HCT116 (cell line): Measurements from ENCODE around the gene CPNE2. TPM values are rescaled to one million over a fixed set of nuclear protein-coding genes. Genes with fewer than 3 reads are reported as not detected.

ENCODE experiments used
- ATAC-seq: fragments of 200-7000 bp; cut with Tn5 transposase; 2 replicates; pipeline ENCODE4 v1.9.1; 2020; ENCODE audit warnings: mild to moderate bottlenecking, moderate library complexity
- BruUV-seq: library from RNA; stranded (reverse); fragments of 400-500 nt; replicated peaks from 2 replicates; lab custom pipeline; 2021; lab: Mats Ljungman, UMichigan
- CTCF ChIA-PET: fragments of 300-600 bp; sonication (Branson Sonifier 250); formaldehyde crosslinking; loops from one replicate; lab custom pipeline; 2021; ENCODE audit warnings: antibody characterized with exemption; lab: Charles Lee
- POLR2A ChIA-PET: fragments of 300-600, 350-600 bp; sonication (Branson Sonifier 250); formaldehyde crosslinking; loops from one replicate; lab custom pipeline; 2021; ENCODE audit warnings: antibody characterized with exemption; lab: Charles Lee
- RAD21 ChIA-PET, 2 experiments: fragments of 300-600 bp; sonication (Branson Sonifier 250); formaldehyde crosslinking; loops; one replicate each; lab custom pipeline; 2023; ENCODE audit warnings: low total read pairs in 2 of 2; ENCODE audit not compliant: uncharacterized antibody in 2 of 2, unreplicated experiment in 2 of 2, low non-redundant PET in 1 of 2; lab: Charles Lee
- DNase-seq: peaks from one replicate; pipeline ENCODE4 v3.0.0-alpha.2; 2010; ENCODE audit warnings: low read depth, low spot score
- H2AFZ ChIP-seq: fragments of 200-600 bp; shearing (Covaris generic), sonication (generic); 2 replicates; pipeline ENCODE4 v1.6.1; 2017; ENCODE audit warnings: low read depth, mixed run types, mixed read lengths, antibody characterized with exemption, low read length; ENCODE audit not compliant: poor library complexity, severe bottlenecking
- H3K27ac ChIP-seq: 2 replicates; pipeline ENCODE4 v1.5.1; 2012; ENCODE audit warnings: low read depth, low read length
- H3K27me3 ChIP-seq: fragments of 200-600 bp; sonication (generic); 2 replicates; pipeline ENCODE4 v1.6.1; 2016; ENCODE audit warnings: mixed run types, low read length, mixed read lengths; ENCODE audit not compliant: insufficient read depth
- H3K36me3 ChIP-seq, 2 experiments: fragments of 200-500 bp in 1 of 2; fragments of 200-600 bp in 1 of 2; sonication (Bioruptor generic) in 1 of 2; sonication (generic) in 1 of 2; 2 replicates each; pipeline versions ENCODE4 v1.5.1 to v1.6.1; 2014 to 2016; ENCODE audit warnings: low read length in 2 of 2, inconsistent platforms in 1 of 2, mixed read lengths in 1 of 2, mixed run types in 1 of 2; ENCODE audit not compliant: insufficient read depth in 2 of 2, control insufficient read depth in 1 of 2
- H3K4me1 ChIP-seq, 2 experiments: fragments of 200-600 bp in 1 of 2; sonication (generic) in 1 of 2; 2 replicates each; pipeline versions ENCODE4 v1.5.1 to v1.6.1; 2012 to 2017; ENCODE audit warnings: low read length in 2 of 2, inconsistent platforms in 1 of 2, mild to moderate bottlenecking in 1 of 2, mixed read lengths in 1 of 2, mixed run types in 1 of 2, moderate library complexity in 1 of 2; ENCODE audit not compliant: insufficient read depth in 2 of 2, control insufficient read depth in 1 of 2
- H3K4me2 ChIP-seq: fragments of 200-600 bp; sonication (generic); 2 replicates; pipeline ENCODE4 v1.6.1; 2017; ENCODE audit warnings: mixed run types, low read length, mixed read lengths
- H3K4me3 ChIP-seq, 2 experiments: fragments of 200-600 bp in 1 of 2; sonication (generic) in 1 of 2; replicated peaks in 1 of 2; 2 replicates each; pipeline ENCODE4 v1.5.1; 2011 to 2016; ENCODE audit warnings: low read length in 2 of 2, control low read depth in 1 of 2, low read depth in 1 of 2, mild to moderate bottlenecking in 1 of 2, mixed read lengths in 1 of 2, mixed run types in 1 of 2
- H3K79me2 ChIP-seq: fragments of 200-600 bp; sonication (generic); 2 replicates; pipeline ENCODE4 v1.6.1; 2017; ENCODE audit warnings: mild to moderate bottlenecking, mixed run types, low read length, moderate library complexity, mixed read lengths; ENCODE audit not compliant: insufficient read depth
- H3K9ac ChIP-seq: fragments of 200-600 bp; sonication (generic); 2 replicates; pipeline ENCODE4 v1.6.1; 2016; ENCODE audit warnings: low read length, mixed read lengths
- H3K9me2 ChIP-seq: fragments of 200-600 bp; sonication (generic), shearing (Covaris generic); 2 replicates; pipeline ENCODE4 v1.6.1; 2017; ENCODE audit warnings: mixed run types, mild to moderate bottlenecking, moderate library complexity; ENCODE audit not compliant: insufficient read depth
- H3K9me3 ChIP-seq, 2 experiments: fragments of 200-500 bp in 1 of 2; fragments of 200-600 bp in 1 of 2; sonication (Bioruptor generic) in 1 of 2; sonication (generic) in 1 of 2; 2 replicates each; pipeline ENCODE4 v1.6.1; 2014 to 2017; ENCODE audit warnings: low read length in 2 of 2, mixed read lengths in 2 of 2, inconsistent platforms in 1 of 2, low read depth in 1 of 2, mild to moderate bottlenecking in 1 of 2, mixed run types in 1 of 2, moderate library complexity in 1 of 2; ENCODE audit not compliant: control insufficient read depth in 1 of 2, insufficient read depth in 1 of 2
- H4K20me1 ChIP-seq: fragments of 200-600 bp; sonication (generic), shearing (Covaris generic); 2 replicates; pipeline ENCODE4 v1.6.1; 2017; ENCODE audit warnings: mixed run types, mild to moderate bottlenecking, moderate library complexity; ENCODE audit not compliant: insufficient read depth
- CEBPB ChIP-seq: IDR thresholded peaks from 2 replicates; pipeline ENCODE4 v1.6.1; 2012; ENCODE audit warnings: low read depth
- EGR1 ChIP-seq: IDR thresholded peaks from 2 replicates; pipeline ENCODE4 v1.6.1; 2012; ENCODE audit warnings: low read depth
- ELF1 ChIP-seq: IDR thresholded peaks from 2 replicates; pipeline ENCODE4 v1.6.1; 2012; ENCODE audit warnings: low read depth, borderline replicate concordance
- YY1 ChIP-seq: IDR thresholded peaks from 2 replicates; pipeline ENCODE4 v1.6.1; 2011; ENCODE audit warnings: low read length, low read depth, moderate library complexity, mild to moderate bottlenecking; ENCODE audit not compliant: insufficient replicate concordance; ENCODE audit errors: extremely low read depth
- ZFX ChIP-seq: fragments of 450-650 bp; IDR thresholded peaks from 2 replicates; pipeline ENCODE4 v1.6.1; 2017
- ZNF274 ChIP-seq: fragments of 200-500 bp; sonication (Bioruptor generic); IDR thresholded peaks from 2 replicates; pipeline ENCODE4 v1.6.1; 2014; ENCODE audit warnings: mild to moderate bottlenecking, low read depth, low read length, inconsistent platforms
- intact Hi-C: fragments of 100-400 bp; cut with micrococcal nuclease; formaldehyde crosslinking; loops from 2 replicates; pipeline ENCODE4 v1.10.0; 2022
- total RNA-seq: library from RNA; stranded (reverse); gene quantifications from one replicate; pipeline ENCODE4 v1.2.1, GENCODE V29; 2021; ENCODE audit not compliant: unreplicated experiment
- TF ChIP-seq, protein P1 (sequence below): IDR thresholded peaks from 2 replicates; pipeline ENCODE4 v1.6.1; 2011; ENCODE audit warnings: mild to moderate bottlenecking, low read length, moderate library complexity; ENCODE audit not compliant: insufficient replicate concordance; ENCODE audit errors: extremely low read depth
- TF ChIP-seq, protein P2 (sequence below): IDR thresholded peaks from 2 replicates; pipeline ENCODE4 v1.6.1; 2012; ENCODE audit warnings: low read depth

Gene CPNE2
- total RNA-seq, 1 experiment from 2014 or later, result 31.2 TPM

DNA sequence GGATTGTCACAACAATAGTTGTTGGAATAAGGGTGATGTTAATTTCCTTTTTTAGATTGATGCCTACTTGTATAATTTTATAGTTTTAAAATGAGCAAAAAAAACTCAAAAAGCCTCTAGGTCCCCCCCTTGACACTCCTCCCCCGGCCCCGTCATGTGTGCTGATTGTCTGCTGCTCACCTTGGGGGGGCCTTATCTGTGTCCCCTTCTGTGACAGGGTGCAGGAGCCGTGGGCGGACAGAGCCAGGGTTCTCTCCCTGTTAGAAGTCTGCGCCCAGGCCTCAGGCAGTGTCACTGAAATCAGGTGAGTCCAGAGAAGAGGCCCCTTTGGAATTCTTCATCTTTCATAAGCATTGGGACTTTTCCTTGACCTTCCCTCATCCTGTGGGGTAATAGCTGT is 27.4 kb upstream of the CPNE2 start:
- no peak overlapping the region for H2AFZ ChIP-seq
- peaks cover 7 to 16% of the 10 kb centered on the region in 2 experiments; a peak in 3 of 4 replicates for H3K4me1 ChIP-seq
- H3K4me3 ChIP-seq, result no peak overlapping the region
- TF ChIP-seq, protein P1, sequence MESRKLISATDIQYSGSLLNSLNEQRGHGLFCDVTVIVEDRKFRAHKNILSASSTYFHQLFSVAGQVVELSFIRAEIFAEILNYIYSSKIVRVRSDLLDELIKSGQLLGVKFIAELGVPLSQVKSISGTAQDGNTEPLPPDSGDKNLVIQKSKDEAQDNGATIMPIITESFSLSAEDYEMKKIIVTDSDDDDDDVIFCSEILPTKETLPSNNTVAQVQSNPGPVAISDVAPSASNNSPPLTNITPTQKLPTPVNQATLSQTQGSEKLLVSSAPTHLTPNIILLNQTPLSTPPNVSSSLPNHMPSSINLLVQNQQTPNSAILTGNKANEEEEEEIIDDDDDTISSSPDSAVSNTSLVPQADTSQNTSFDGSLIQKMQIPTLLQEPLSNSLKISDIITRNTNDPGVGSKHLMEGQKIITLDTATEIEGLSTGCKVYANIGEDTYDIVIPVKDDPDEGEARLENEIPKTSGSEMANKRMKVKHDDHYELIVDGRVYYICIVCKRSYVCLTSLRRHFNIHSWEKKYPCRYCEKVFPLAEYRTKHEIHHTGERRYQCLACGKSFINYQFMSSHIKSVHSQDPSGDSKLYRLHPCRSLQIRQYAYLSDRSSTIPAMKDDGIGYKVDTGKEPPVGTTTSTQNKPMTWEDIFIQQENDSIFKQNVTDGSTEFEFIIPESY, result no peak
- intact Hi-C loops, result no loop called here
- no peak overlapping the region for H3K4me2 ChIP-seq
- no peaks in the 10 kb centered on the region for H4K20me1 ChIP-seq
- no peak for ATAC-seq
- H3K36me3 ChIP-seq, result no peaks in the 10 kb centered on the region
- no peaks in the 10 kb centered on the region for H3K27me3 ChIP-seq
- H3K79me2 ChIP-seq, result no peaks in the 10 kb centered on the region
- H3K27ac ChIP-seq, result no peak overlapping the region
- no TSS peak for BruUV-seq
- H3K9me2 ChIP-seq, result no peaks in the 10 kb centered on the region
- H3K9ac ChIP-seq, result no peak overlapping the region
- no peak for DNase-seq
- ChIA-PET POLR2A (no interaction called here), CTCF (no interaction called here), RAD21 (no interaction called here)
- no peaks in the 10 kb centered on the region for H3K9me3 ChIP-seq

DNA sequence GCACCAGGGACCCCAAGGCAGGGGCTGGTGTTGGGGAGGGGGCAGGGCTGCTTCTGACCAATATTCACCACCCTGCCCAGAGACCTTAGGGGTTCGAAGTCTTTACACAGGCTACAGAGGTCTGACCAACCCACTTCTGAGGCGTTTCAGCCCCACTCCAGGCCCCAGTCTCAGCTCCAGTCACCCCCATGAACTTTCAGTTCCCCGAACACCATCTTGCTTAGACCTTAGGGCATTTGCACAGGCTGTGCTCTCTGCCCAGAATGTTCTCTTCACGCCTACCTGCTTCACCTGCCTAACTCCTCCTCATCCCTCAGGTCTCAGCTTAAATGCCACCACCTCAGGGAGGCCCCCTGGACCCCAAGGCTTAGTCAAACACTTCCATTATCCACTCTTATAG is 25.8 kb upstream of the CPNE2 start:
- Histone ChIP-seq H2AFZ (no peak overlapping the region), H3K4me3 (no peak overlapping the region), H3K4me2 (no peak overlapping the region), H3K9ac (no peak overlapping the region), H3K9me3 (no peaks in the 10 kb centered on the region), H3K79me2 (no peaks in the 10 kb centered on the region), H4K20me1 (no peaks in the 10 kb centered on the region), H3K9me2 (0 out of 2 replicates have a peak, but pooled peaks cover 3% of the 10 kb centered on the region), H3K27ac (no peak overlapping the region), H3K4me1 (peaks cover under 1 to 13% of the 10 kb centered on the region in 2 experiments; a peak in 3 of 4 replicates), H3K36me3 (no peaks in the 10 kb centered on the region), H3K27me3 (no peaks in the 10 kb centered on the region)
- intact Hi-C loops, result no loop called here
- ATAC-seq, result no peak
- BruUV-seq, result no TSS peak
- ChIA-PET POLR2A (no interaction called here), CTCF (no interaction called here), RAD21 (no interaction called here)
- no peak for DNase-seq
- TF ChIP-seq, protein P1, result no peak
- TF ChIP-seq CEBPB (no peak), EGR1 (no peak), ZFX (no peak), YY1 (no peak), ZNF274 (no peak), ELF1 (no peak)
- TF ChIP-seq, protein P2, sequence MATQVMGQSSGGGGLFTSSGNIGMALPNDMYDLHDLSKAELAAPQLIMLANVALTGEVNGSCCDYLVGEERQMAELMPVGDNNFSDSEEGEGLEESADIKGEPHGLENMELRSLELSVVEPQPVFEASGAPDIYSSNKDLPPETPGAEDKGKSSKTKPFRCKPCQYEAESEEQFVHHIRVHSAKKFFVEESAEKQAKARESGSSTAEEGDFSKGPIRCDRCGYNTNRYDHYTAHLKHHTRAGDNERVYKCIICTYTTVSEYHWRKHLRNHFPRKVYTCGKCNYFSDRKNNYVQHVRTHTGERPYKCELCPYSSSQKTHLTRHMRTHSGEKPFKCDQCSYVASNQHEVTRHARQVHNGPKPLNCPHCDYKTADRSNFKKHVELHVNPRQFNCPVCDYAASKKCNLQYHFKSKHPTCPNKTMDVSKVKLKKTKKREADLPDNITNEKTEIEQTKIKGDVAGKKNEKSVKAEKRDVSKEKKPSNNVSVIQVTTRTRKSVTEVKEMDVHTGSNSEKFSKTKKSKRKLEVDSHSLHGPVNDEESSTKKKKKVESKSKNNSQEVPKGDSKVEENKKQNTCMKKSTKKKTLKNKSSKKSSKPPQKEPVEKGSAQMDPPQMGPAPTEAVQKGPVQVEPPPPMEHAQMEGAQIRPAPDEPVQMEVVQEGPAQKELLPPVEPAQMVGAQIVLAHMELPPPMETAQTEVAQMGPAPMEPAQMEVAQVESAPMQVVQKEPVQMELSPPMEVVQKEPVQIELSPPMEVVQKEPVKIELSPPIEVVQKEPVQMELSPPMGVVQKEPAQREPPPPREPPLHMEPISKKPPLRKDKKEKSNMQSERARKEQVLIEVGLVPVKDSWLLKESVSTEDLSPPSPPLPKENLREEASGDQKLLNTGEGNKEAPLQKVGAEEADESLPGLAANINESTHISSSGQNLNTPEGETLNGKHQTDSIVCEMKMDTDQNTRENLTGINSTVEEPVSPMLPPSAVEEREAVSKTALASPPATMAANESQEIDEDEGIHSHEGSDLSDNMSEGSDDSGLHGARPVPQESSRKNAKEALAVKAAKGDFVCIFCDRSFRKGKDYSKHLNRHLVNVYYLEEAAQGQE, result no peak
